GM19438 (cell line): ENCODE results near the gene NAB2.

ENCODE experiments used
- ATAC-seq: cut with Tn5 transposase; IDR thresholded peaks from one replicate; pipeline ENCODE4 v1.9.1; 2021; ENCODE audit warnings: low read depth; ENCODE audit not compliant: unreplicated experiment

Gene NAB2

GRCh38 chr12:57093415-57094207, 4.7 kb downstream of the NAB2 start:
- no peak for ATAC-seq

DNA sequence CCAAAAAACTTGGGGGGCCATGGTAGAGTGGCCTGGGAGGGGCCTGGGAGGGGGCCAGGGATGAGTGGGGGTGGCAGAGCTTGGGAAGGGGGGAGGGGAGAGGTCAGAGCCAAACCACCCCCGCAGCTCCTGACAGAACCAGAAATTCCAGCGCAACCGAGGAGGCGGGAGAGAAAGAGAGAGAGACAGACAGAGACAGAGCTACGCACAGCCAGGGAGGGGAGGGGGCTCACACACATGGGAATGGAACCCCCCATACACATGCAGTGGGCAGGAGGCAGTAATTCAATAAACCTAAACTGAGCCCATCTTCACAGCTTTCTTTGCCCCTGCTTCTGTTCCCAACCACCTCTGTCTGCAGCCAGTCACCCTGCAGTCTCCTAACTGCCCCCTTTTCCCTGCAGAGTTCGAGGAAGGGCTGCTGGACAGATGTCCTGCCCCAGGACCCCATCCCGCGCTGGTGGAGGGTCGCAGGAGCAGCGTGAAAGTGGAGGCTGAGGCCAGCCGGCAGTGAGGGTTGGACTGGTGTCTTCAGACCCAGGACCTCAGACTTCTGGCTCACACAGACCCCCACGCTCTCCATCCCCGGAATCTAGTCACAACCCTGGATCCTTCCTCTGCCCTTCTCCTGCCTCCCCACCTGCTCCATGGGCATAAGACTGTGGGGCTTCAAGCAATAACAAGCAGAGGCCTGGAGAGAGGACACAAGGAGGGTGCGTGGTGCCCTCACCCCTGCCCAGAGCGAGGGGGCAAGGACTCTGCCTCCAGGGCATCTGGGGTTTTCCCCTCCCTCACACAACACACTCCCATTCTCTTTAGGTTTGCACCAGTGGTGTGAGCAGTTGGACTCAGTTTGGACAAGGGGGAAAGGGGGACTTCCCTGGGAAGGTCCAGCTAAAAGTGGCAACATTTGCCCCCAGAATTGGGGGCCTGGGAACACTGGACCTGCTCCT, 5.6 kb downstream of the NAB2 start:
- no peak for ATAC-seq

GRCh38 chr12:57095440-57095839, 6.5 kb downstream of the NAB2 start:
- no peak for ATAC-seq

GRCh38 chr12:57096099-57096572, 7.2 kb downstream of the NAB2 start:
- ATAC-seq = no peak

DNA sequence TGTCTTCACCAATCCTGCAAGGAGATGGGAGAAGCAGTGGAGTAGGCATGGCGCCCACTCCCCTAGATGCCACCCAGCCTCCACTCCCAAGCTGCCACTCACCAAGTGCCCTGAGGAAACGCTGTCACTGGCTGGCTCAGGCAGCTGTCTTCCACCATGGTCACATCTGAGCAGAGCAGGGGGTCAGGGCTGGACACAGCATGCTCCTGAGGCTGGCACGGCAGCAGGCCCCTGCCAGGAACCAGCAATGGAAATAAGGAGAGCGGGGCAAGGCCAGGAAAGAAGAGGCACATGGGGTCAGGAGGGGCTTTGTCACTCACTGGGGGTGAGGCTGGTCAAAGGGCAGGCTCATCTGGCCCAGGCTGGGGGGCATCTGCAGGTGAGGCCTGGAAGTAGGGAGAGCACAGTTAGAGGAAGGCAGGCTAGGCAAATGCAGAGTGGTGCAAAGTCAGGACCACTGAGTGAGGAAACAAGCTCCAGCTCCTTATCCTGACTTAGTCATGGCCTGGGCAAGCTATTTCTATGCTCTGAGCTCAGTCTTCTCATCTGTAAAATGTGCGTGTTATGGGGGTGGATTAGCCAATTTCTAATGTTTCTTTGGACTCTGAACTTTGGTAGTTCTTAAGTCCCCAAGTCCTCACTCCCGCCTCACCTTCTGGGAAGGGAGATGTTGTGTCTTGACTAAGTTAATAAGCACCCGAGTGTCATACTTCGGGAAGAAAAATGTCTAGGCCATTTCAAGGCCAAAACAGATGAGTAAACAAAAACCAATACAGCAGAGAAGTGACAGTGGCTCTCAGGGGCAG, 8.0 kb downstream of the NAB2 start:
- ATAC-seq = no peak

- no peak for ATAC-seq
These were observed 8.6 kb downstream of the NAB2 start for GRCh38 chr12:57097554-57097835.

DNA sequence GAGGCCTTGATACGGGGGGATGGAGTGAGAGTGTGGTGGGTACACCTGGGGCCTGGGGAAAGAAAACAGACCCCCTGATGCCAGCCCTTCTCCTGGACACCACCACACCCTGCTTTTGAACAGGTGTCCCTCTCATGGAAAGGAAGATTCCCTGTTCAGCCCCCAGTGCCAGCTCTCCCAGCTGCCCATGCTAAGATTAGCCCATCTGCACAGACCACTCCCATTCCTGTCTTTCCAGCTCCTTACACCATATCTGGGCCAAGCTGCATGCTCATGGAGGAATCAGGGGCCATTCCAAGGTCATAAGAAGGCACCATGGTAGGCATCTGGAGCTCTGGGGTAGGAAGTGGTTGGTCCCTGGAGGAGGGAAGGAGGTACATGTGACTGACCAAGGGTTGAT, 9.6 kb downstream of the NAB2 start:
- ATAC-seq = no peak

GRCh38 chr12:57099047-57099714, 10.3 kb downstream of the NAB2 start:
- ATAC-seq = no peak

GRCh38 chr12:57099766-57100165, 10.9 kb downstream of the NAB2 start:
- no peak for ATAC-seq

DNA sequence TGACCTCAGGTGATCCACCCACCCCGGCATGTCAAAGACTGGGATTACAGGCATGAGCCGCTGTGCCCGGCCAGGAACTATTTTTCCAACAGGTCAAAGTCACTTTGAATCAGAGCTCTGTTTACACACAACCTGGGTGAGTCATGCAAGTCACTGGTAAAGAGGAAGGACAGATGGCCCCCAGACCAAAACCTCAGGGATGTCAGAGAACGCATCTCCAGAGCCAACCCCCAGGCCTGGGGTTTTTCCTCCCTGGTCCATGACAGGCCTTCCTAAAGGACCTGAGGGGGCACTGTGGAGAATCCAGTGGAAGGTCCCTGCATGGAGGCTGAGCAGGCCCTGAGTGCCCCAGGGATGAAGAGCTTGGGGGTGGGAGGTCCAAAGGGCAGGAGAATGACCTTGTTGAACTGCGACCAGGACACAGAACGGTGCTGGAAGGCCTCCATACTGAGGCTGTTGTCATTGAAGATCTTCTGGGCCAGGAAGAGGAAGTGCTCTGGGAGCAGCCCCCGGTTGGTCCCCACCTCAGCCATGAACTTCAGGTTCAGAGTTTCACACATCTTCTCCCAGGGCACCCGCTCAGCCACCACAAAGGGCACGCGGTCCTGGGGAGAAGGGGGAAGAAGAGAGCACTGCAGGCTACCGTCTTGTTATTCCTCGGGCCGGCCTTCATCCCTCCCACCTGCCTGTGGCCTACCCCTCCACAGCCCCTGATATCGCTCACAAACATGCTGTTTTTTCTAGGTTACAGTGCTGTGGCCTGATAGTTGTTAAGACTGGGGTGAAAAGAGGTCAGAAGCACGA, 13.2 kb downstream of the NAB2 start:
- no peak for ATAC-seq

DNA sequence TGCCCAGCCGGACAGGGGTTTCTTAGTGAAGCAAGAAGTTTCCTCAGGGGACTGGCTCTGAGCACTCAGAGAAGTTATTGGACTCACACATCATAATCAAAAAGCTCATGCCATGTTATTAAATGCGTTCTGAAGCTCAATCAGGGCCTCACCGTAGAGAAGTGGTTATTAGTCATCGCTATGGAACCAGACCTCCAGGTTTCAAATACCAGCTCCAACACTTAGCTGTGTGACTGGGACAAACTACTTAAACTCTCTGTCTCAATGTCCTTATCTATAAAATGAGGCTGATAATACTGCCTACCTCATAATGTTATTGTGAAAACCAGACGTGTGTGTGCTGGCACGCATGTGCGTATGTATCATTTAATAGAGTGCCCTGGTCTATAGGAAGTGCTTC, 14.9 kb downstream of the NAB2 start:
- ATAC-seq = no peak

- ATAC-seq = no peak
These were observed 15.5 kb downstream of the NAB2 start for GRCh38 chr12:57104292-57104910.

DNA sequence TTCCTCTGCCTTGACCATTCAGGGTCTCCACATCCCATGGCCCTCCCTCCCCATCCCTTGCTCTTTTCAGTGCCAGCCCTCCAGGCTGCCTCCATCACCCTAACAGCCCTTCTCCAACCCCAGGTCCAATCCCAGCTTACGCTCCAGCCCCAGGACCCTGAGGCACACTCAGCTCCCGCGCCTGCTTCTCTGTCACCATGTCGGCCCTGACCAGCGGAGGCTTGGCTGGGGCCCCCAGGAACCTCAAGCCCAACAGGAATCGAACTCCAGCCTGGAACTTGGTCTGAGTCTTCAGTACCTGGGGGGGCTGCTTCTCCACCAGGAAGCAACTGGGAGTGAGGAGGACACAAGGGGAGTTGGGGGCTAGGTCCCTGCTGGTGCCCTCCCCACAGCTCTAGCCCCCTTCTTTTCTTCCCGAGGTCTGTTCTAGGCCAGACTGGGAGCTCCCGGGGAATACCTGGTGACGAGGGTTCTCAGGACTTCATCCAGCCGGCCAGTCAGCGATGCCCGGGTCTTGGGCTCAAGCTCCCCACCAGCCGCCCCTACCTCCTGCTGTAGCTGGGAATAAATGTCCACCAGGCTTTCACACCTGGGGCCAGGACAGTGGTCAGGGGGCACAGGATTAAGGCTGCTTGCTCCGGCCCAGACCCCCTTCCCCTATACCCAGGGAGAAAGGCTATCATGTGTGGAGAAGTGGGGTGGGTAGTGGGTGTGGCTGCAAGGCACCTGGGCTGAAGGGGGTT, 16.3 kb downstream of the NAB2 start:
- no peak for ATAC-seq

- ATAC-seq = no peak
These were observed 17.3 kb downstream of the NAB2 start for GRCh38 chr12:57106021-57106708.

- ATAC-seq = no peak
These were observed 18.7 kb downstream of the NAB2 start for GRCh38 chr12:57107456-57108155.

GRCh38 chr12:57109207-57110103, 20.5 kb downstream of the NAB2 start:
- no peak for ATAC-seq
